ENCODE data around the gene STRIP1. TPM values are rescaled to one million over a fixed set of nuclear protein-coding genes. Genes with fewer than 3 reads are reported as not detected.

Gene STRIP1, protein sequence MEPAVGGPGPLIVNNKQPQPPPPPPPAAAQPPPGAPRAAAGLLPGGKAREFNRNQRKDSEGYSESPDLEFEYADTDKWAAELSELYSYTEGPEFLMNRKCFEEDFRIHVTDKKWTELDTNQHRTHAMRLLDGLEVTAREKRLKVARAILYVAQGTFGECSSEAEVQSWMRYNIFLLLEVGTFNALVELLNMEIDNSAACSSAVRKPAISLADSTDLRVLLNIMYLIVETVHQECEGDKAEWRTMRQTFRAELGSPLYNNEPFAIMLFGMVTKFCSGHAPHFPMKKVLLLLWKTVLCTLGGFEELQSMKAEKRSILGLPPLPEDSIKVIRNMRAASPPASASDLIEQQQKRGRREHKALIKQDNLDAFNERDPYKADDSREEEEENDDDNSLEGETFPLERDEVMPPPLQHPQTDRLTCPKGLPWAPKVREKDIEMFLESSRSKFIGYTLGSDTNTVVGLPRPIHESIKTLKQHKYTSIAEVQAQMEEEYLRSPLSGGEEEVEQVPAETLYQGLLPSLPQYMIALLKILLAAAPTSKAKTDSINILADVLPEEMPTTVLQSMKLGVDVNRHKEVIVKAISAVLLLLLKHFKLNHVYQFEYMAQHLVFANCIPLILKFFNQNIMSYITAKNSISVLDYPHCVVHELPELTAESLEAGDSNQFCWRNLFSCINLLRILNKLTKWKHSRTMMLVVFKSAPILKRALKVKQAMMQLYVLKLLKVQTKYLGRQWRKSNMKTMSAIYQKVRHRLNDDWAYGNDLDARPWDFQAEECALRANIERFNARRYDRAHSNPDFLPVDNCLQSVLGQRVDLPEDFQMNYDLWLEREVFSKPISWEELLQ
- total RNA-seq: 43.1 and 44.7 TPM in 2 replicates

DNA sequence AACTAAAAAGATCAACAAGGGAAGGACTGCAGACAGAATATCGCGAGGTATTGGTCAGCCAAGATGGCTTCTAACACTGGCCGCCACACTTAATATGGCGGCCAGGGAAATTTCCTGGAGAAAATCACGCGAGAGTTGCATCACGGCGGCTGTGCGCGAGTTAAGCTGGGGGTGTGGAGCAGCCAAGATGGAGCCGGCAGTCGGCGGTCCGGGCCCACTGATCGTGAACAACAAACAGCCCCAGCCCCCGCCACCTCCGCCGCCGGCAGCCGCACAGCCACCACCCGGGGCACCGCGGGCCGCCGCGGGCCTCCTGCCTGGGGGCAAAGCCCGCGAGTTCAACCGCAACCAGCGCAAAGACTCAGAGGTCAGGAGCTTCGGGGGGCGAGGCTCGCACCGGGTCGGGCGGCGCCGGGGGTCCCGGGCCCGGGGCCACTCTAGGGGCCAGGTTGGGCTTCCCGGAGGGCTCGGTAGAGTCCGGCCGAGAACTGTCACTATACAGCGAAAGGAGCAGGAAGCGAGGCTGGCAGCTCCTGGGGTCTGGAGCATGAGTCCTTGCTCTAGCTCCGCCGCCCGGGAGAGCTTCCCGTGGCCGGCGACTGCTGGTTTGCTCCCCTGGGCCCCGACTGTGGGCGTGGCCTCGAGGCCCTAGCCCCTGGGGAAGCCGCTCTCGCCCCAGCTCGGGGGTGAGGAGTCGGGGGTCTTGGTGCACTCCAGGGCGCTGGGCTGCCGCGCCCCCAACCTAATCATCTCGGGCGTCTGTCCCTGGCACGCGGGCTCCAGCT is at the start of gene STRIP1:
Gene STRIP1, plus strand, starts transcription at position 174 of the 785 bp plus-strand sequence. Its CDS starts 14 bp downstream, at position 188.

DNA sequence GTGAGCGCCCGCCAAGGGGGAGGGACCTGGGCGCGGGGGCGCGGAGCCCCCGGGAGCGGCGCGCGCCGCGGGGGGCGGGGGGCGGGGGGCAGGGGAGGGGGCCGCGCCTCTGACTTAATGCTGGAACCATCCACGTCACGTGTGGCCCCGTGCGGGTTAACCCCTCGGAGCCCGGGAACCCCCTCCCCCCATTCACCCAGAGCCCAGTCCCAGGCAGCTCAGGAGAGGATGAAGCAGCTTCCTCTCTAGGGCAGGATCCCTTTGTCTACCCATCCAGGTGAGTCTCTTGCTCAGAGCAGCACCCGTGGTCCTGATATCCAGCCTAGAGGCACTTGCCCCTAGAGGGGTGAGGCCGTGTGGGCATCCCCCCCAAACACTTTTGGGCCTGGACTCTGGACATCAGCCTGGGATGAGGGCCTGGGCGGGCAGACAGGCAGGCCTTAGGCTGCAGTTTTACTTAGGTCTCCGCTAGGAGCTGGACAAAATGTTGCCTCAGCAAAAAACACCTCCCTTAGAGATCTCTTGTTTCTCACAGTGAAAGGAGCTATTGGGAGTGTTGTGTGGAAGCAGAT is 36.3 kb downstream of the STRIP1 start, which contains the start of gene ALX3:
Gene ALX3, minus strand, starts transcription at position 2 of the 572 bp plus-strand sequence. CDS start 60 bp downstream, outside the sequence.

Other genes with a start within 250 kb of the STRIP1 start
- gene CSF1, start 123.8 kb upstream of the STRIP1 start, total RNA-seq: 11.4 and 17.7 TPM in 2 replicates
- 61.2 and 76.2 TPM in 2 replicates for gene AHCYL1, start 49.9 kb upstream of the STRIP1 start, total RNA-seq
- not detected in 2 replicates for gene ALX3, start 36.0 kb downstream of the STRIP1 start, total RNA-seq
- not detected in 2 replicates for gene UBL4B, start 77.8 kb downstream of the STRIP1 start, total RNA-seq
- gene SLC6A17, start 115.9 kb downstream of the STRIP1 start, total RNA-seq: 0.13 and 0.22 TPM in 2 replicates
- gene KCNC4, start 175.7 kb downstream of the STRIP1 start, total RNA-seq: 8.8 and 13.6 TPM in 2 replicates

Data from thoracic aorta endothelial cell (primary cell).